Measurements from ENCODE around the gene KLHDC2.
"Not testable (repeated sequence)": the region's sequence is repeated elsewhere in the genome, so short reads cannot be mapped to it uniquely, and the experiment has no call there.

KLHDC2 gene

DNA sequence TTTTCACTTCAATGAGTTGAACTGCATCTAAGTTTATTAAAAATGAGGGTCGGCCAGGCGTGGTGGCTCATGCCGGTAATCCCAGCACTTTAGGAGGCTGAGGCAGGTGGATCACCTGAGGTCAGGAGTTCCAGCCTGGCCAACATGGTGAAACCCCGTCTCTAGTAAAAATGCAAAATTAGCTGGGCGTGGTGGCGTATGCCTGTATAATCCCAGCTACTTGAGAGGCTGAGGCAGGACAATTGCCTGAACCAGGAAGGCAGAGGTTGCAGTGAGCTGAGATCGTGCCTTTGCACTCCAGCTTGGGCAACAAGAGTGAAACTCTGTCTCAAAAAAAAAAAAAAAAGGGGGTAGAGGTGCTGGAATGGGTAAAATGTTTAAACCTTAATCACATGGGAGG, 13.1 kb downstream of the KLHDC2 start:
- not testable (repeated sequence) for DNase-seq (ENCODE audit: low read depth)

DNA sequence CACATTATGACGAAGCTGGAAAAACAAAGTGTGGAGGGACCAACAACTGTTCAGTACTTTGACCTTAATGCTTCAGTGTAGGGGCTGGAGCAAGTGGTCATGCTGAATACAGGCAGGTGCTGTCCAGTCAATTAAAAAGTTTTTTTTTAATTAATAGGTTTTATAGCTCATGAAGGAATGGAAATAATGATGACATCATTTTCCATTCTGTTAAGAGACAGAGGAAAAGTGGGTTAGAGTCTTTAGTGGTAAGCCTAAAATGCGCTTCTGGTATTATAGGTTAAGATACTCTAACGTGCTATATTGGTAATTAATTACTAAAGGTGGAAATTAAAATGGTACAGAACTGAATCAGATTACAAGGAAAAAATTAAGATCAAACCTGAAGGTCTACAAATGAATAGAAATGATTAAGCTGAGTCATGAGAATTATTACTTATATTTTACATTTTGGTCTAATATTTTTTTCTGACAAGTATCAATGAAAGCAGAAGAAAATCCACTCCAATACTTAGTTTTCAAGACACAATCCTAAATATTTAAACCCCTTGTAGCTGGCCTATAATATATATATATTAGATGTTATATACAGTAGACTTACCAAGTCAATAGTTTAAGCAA, 15.6 kb downstream of the KLHDC2 start:
- no peak for DNase-seq (ENCODE audit: low read depth)

DNA sequence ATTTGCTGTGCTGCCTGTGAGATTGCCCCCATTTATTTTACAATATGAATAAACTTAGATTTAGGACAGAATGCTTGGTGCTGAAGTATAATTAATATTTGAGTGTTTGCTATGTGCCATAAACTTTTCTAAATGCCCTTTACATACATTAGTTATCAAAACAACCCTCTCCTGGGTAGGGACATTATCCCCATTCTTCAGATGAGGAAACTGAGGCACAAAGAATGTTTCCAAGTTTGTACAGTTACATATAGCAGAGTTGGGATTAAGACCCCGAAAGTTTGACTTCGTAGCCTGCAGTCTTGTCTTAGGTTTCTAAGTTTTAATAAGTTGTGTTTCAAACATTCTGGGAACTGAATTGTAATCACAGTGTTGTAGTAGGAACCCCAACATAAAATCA, 18.4 kb downstream of the KLHDC2 start:
- DNase-seq (ENCODE audit: low read depth) = no peak

DNA sequence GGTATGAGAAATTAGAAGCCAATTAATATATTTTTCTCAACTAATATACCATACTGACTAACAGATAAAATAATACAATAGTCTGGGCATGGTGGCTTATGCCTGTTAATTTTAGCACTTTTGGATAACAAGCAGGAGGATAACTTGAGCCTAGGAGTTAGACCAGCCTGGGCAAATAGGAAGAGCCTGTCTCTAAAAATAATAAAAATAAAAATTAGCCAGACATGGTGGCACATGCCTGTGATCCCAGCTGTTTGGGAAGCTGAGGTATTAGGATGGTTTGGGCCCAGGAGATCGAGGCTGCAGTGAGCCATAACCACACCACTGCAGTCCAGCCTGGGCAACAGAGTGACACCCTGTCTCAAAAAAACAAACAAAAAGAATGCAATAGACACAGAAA, 24.7 kb downstream of the KLHDC2 start:
- DNase-seq (ENCODE audit: low read depth) = no peak

DNA sequence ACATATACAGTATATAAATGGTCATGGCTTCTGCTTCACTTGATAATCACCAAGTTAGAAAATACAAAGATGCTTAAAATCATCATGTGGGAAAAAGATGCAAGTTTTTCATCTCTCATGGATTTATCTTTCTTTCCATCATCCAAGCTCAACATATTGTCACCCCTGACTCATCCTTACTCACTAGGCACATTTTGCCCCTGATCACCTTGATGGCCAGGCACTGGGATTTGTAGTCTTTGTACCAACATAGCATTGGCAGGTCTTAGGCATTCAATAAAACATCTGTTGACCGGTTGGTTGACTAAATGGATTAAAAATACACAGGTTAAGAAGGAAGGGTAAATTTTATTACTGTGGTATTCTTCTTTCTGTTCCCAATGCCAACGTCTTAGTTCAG, 28.1 kb downstream of the KLHDC2 start:
- DNase-seq (ENCODE audit: low read depth) = no peak

DNA sequence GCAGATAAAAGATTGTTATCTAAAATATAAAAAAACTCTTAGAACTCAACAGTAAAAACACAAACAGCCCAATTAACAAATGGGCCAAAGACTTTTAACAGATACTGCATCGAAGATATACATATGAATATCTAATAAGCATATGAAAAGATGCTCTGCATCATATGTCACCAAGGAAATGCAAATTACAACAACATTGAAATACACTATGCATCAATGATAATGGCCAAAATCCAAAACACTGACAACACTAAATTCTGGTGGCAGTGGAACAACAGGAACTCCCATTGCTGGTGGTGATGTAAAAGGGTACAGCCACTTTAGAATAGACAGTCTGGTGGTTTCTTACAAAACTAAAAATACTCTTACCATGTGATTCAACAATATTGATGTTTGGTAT, 40.8 kb downstream of the KLHDC2 start:
- no peak for DNase-seq (ENCODE audit: low read depth)

DNA sequence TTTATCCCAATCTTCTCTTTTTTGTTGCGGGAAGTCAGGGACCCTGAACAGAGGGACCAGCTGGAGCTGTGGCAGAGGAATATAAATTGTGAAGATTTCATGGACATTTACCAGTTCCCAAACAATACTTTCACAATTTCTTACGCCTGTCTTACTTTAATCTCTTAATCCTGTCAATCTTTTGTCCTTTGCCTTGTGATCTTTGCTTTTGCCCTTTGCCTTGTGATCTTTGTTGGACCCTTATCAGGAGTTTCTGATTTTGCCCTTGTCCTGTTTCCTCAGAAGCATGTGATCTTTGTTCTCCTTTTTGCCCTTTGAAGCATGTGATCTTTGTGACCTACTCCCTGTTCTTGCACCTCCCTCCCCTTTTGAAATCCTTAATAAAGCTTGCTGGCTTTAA, 48.2 kb downstream of the KLHDC2 start:
- not testable (repeated sequence) for DNase-seq (ENCODE audit: low read depth)

DNA sequence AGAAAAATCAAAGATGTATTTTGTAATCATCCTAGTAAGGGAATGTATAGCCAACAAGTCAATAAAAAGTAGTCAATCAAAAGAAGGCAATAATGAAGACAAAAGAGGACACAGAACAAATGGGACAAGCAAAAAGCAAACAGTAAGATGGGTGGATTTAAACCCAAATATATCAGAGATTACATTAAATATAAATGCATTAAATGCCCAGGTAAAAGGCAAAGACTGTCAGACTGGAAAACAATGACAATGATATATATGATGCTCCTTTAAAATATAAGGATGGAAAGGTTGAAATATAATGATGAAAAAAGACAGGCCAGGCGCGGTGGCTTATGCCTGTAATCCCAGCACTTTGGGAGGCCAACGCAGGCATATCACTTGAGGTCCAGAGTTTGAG, 48.9 kb downstream of the KLHDC2 start:
- DNase-seq (ENCODE audit: low read depth) = no peak

DNA sequence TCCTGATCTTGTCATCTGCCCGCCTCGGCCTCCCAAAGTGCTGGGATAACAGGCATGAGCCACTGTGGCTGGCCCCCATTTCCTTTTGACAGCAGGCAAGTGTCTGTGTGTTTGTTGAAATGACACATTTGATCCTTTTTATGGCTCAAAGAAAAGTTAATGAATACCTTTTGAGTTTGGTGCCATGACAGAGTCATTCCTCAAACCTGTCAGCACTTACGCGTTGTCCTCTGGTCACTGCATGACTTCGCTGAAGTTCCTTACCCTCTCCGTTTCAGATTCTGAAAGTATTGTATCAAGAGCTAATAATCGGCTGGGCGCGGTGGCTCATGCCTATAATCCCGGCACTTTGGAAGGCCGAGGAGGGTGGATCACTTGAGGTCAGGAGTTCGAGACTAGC, 52.2 kb downstream of the KLHDC2 start:
- no peak for DNase-seq (ENCODE audit: low read depth)

DNA sequence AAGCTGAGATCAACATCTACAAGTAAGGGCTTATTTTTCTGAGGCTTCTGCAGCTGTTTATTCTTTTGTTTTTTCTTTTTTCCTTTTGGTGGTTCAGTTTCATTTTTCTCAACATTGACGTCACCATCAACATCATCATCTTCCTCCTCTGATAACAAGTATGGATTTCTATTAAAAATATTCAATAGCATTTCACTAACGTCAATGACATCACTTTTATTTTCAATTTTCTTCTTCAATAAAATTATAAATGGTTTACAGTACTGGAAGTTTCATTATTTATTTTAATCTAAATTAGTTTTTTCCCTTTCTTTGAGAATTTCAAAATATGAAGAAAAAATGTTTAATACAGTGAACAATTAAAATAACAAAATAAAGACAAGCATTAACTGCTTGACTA, 60.7 kb downstream of the KLHDC2 start:
- DNase-seq (ENCODE audit: low read depth) = no peak
